GM19099 (cell line): ENCODE results near the gene TNNT2.

Source experiments
- POLR2A ChIP-seq: IDR thresholded peaks from 3 replicates; pipeline ENCODE4 v1.6.1; 2011; ENCODE audit warnings: low read depth; ENCODE audit not compliant: insufficient read length; ENCODE audit errors: extremely low read depth

TNNT2 gene

GRCh38 chr1:201371792-201372191, 5.7 kb downstream of the TNNT2 start:
- no peak for TF ChIP-seq POLR2A

- TF ChIP-seq POLR2A = no peak
Measured at GRCh38 chr1:201371276-201371675, 6.2 kb downstream of the TNNT2 start.

- no peak for TF ChIP-seq POLR2A
Measured at GRCh38 chr1:201370500-201370899, 7.0 kb downstream of the TNNT2 start.

GRCh38 chr1:201369209-201369608, 8.3 kb downstream of the TNNT2 start:
- no peak for TF ChIP-seq POLR2A

GRCh38 chr1:201366696-201367095, 10.8 kb downstream of the TNNT2 start:
- TF ChIP-seq POLR2A = no peak

GRCh38 chr1:201365251-201365650, 12.2 kb downstream of the TNNT2 start:
- TF ChIP-seq POLR2A = no peak

GRCh38 chr1:201364808-201365105, 12.7 kb downstream of the TNNT2 start:
- TF ChIP-seq POLR2A = no peak

- no peak for TF ChIP-seq POLR2A
Measured at GRCh38 chr1:201363467-201363866, 14.0 kb downstream of the TNNT2 start.

GRCh38 chr1:201362906-201363305, 14.6 kb downstream of the TNNT2 start:
- TF ChIP-seq POLR2A = no peak

GRCh38 chr1:201361652-201362504, 15.6 kb downstream of the TNNT2 start:
- no peak for TF ChIP-seq POLR2A

- TF ChIP-seq POLR2A = no peak
Measured at GRCh38 chr1:201360901-201361651, 16.4 kb downstream of the TNNT2 start.

- TF ChIP-seq POLR2A = no peak
Measured at GRCh38 chr1:201360486-201360885, 17.0 kb downstream of the TNNT2 start.

GRCh38 chr1:201359873-201360210, 17.6 kb downstream of the TNNT2 start:
- no peak for TF ChIP-seq POLR2A

GRCh38 chr1:201359031-201359872, 18.2 kb downstream of the TNNT2 start:
- no peak for TF ChIP-seq POLR2A

GRCh38 chr1:201358596-201358995, 18.9 kb downstream of the TNNT2 start:
- TF ChIP-seq POLR2A = no peak
